GM18520 (cell line): ENCODE measurements around the gene ZNF439.
"Not testable (repeated sequence)": the region's sequence is repeated elsewhere in the genome, so short reads cannot be mapped to it uniquely, and the experiment has no call there.

Experiments used
- ATAC-seq: cut with Tn5 transposase; IDR thresholded peaks from one replicate; pipeline ENCODE4 v1.9.1; 2021; ENCODE audit not compliant: unreplicated experiment

Gene ZNF439

GRCh38 chr19:11848594-11849469, at the start of gene ZNF439:
Gene ZNF439, plus strand, starts transcription at chr19:11848726. Its CDS starts 142 bp downstream, at chr19:11848868.
- no peak for ATAC-seq

GRCh38 chr19:11806354-11807098, 42.0 kb upstream of the ZNF439 start:
- ATAC-seq = no peak

GRCh38 chr19:11807099-11807380, 41.5 kb upstream of the ZNF439 start:
- ATAC-seq = no peak

GRCh38 chr19:11813703-11814028, 34.9 kb upstream of the ZNF439 start:
- ATAC-seq = peak; percentile 18

GRCh38 chr19:11814029-11814699, 34.4 kb upstream of the ZNF439 start, which contains the start of gene ZNF440:
Gene ZNF440, plus strand, starts transcription at chr19:11814273. Its CDS starts 175 bp downstream, at chr19:11814448.
- peak; percentile 93 for ATAC-seq

- ATAC-seq = no peak
These were observed 33.9 kb upstream of the ZNF439 start for GRCh38 chr19:11814700-11815035.

- ATAC-seq = no peak
These were observed 26.9 kb upstream of the ZNF439 start for GRCh38 chr19:11821474-11822109.

- ATAC-seq = not testable (repeated sequence)
These were observed 19.3 kb upstream of the ZNF439 start for GRCh38 chr19:11828957-11829876.

GRCh38 chr19:11832253-11832912, 16.1 kb upstream of the ZNF439 start:
- no peak for ATAC-seq

GRCh38 chr19:11833541-11833940, 15.0 kb upstream of the ZNF439 start:
- ATAC-seq = no peak

GRCh38 chr19:11835626-11836066, 12.9 kb upstream of the ZNF439 start:
- not testable (repeated sequence) for ATAC-seq

GRCh38 chr19:11843722-11844121, 4.8 kb upstream of the ZNF439 start:
- no peak for ATAC-seq

GRCh38 chr19:11847615-11848014, 911 bp upstream of the ZNF439 start:
- ATAC-seq = not testable (repeated sequence)

- no peak for ATAC-seq
These were observed 329 bp upstream of the ZNF439 start for GRCh38 chr19:11848200-11848593.

- ATAC-seq = not testable (repeated sequence)
These were observed 1.8 kb downstream of the ZNF439 start for GRCh38 chr19:11850289-11850688.

GRCh38 chr19:11853358-11853757, 4.8 kb downstream of the ZNF439 start:
- ATAC-seq = no peak

GRCh38 chr19:11856596-11857250, 8.2 kb downstream of the ZNF439 start:
- no peak for ATAC-seq

GRCh38 chr19:11860721-11861120, 12.2 kb downstream of the ZNF439 start:
- no peak for ATAC-seq

- no peak for ATAC-seq
These were observed 12.8 kb downstream of the ZNF439 start for GRCh38 chr19:11861301-11861700.
